Muscle layer of colon (tissue), 2 donors: ENCODE measurements around the gene SEMA4C.

Source experiments
- H3K27ac ChIP-seq: one replicate; pipeline ENCODE4 v1.7.0; 2013; ENCODE audit warnings: low read depth, mild to moderate bottlenecking, low read length, moderate library complexity
- H3K27me3 ChIP-seq, 2 donors: one replicate each; pipeline ENCODE4 v1.7.0; 2013; ENCODE audit warnings: low read length in 2 of 2, mild to moderate bottlenecking in 2 of 2; ENCODE audit not compliant: insufficient read depth in 2 of 2, control insufficient read depth in 1 of 2
- H3K36me3 ChIP-seq: one replicate; pipeline ENCODE4 v1.7.0; 2013; ENCODE audit warnings: mild to moderate bottlenecking, low read length; ENCODE audit not compliant: insufficient read depth
- H3K4me1 ChIP-seq: one replicate; pipeline ENCODE4 v1.7.0; 2013; ENCODE audit warnings: mild to moderate bottlenecking, low read length; ENCODE audit not compliant: insufficient read depth
- H3K4me3 ChIP-seq, 2 donors: one replicate each; pipeline ENCODE4 v1.7.0; 2013; ENCODE audit warnings: low read length in 2 of 2, low read depth in 1 of 2, mild to moderate bottlenecking in 1 of 2, moderate library complexity in 1 of 2
- H3K9ac ChIP-seq: one replicate; pipeline ENCODE4 v1.7.0; 2013; ENCODE audit warnings: low read length
- H3K9me3 ChIP-seq: one replicate; pipeline ENCODE4 v1.7.0; 2013; ENCODE audit warnings: mild to moderate bottlenecking, low read length
- donor health status: abdominal sarcoma.
- donor health status: Adenocarcinoma of cecum.

The SEMA4C gene

DNA sequence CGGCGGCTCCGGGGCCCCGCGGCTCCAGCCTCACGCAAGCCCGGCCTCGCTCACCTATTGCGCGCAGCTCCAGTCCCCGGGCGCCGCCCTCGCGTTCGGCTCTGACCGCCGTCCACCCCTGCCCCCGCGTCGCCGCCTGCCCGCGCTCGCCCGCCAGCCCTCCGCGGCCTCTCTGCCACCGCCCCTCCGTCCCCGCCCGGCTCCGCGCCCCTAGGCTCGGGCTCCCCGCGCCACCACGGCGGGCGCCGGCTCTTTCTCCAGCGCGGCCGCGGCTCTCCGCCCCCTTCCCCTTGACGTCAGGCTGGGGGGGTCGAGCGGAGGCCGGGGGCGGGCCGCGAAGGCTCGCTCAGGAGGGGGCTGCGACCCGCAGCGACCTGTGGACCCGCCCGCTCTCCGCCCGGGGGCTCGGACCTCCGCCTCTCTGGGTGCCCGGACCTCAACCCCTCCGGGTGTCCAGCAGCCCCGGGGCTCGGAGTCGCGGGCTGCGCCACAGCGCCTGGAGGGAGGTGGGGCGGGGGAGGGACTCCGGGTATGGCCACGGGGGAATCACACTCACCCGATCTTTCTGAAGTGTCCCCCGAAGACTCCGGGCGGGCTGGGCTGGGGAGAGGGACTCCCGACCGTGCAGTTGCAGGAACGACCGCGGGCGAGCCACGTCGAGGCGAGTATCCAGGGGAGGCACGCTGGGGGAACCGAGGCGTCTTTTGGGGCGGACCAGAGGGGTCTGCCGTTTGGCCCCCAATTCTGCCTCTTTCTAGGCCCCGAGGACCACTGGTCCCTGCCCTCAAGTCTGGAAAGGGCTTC lies at the start of gene SEMA4C:
TSS of gene SEMA4C (minus strand) at position 259 of the 804 bp plus-strand sequence. CDS start 2,194 bp downstream, outside the sequence.
- H3K36me3 ChIP-seq, result peaks cover 29% of the 10 kb centered on the region
- peak within 1 kb of the TSS; percentile 80 to 97 for H3K4me3 ChIP-seq
- peak within 1 kb of the TSS; percentile 100 for H3K27ac ChIP-seq
- H3K9ac ChIP-seq, result peak within 1 kb of the TSS; percentile 86
- no peaks in the 10 kb centered on the region for H3K9me3 ChIP-seq
- H3K4me1 ChIP-seq, result peaks cover 57% of the 10 kb centered on the region
- H3K27me3 ChIP-seq, result no peaks in the 10 kb centered on the region

- Histone ChIP-seq H3K27ac (no peak overlapping the region), H3K9ac (no peak overlapping the region), H3K27me3 (no peaks in the 10 kb centered on the region), H3K4me1 (peaks cover 12% of the 10 kb centered on the region), H3K4me3 (no peak overlapping the region), H3K36me3 (no peaks in the 10 kb centered on the region), H3K9me3 (no peaks in the 10 kb centered on the region)
Measured at GRCh38 chr2:96918754-96919550, 49.1 kb upstream of the SEMA4C start.

GRCh38 chr2:96918092-96918753 lies 48.3 kb upstream of the SEMA4C start:
- Histone ChIP-seq H3K4me3 (no peak overlapping the region), H3K27ac (no peak overlapping the region), H3K9me3 (no peaks in the 10 kb centered on the region), H3K27me3 (no peaks in the 10 kb centered on the region), H3K36me3 (no peaks in the 10 kb centered on the region), H3K4me1 (peaks cover 10% of the 10 kb centered on the region), H3K9ac (no peak overlapping the region)

- peak overlapping the region; percentile 0 for H3K27ac ChIP-seq
- H3K4me1 ChIP-seq, result peaks cover 10% of the 10 kb centered on the region
- H3K27me3 ChIP-seq, result no peaks in the 10 kb centered on the region
- H3K9me3 ChIP-seq, result no peaks in the 10 kb centered on the region
- H3K4me3 ChIP-seq, result no peak overlapping the region
- no peaks in the 10 kb centered on the region for H3K36me3 ChIP-seq
- no peak overlapping the region for H3K9ac ChIP-seq
Measured at GRCh38 chr2:96916646-96917543, 47.0 kb upstream of the SEMA4C start.

DNA sequence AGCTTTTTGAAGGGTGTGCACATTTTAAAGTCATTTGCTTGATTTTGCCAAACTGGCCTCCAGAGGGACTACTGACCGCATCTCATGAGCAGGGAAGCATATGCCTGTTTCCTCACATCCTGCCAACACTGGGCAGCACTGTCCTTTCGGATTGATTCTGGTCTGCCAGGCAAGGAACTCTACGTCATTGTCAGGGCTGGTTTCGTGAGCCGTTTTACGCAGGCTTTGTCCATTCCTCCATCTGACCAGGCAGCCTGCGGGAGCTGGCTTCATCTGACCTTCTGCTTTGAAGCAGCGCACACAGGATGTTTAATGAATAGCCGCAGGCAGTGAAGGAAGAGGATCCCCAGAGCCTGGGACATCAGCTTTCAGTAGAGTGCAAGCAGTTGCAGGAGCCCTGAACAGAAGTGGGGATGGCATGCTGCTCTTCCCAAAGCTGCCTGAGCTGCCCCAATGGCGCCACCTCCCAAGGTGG lies 46.3 kb upstream of the SEMA4C start:
- no peak overlapping the region for H3K9ac ChIP-seq
- H3K4me3 ChIP-seq, result no peak overlapping the region
- H3K36me3 ChIP-seq, result no peaks in the 10 kb centered on the region
- H3K4me1 ChIP-seq, result peaks cover 10% of the 10 kb centered on the region
- H3K27ac ChIP-seq, result peak overlapping the region; percentile 0
- no peaks in the 10 kb centered on the region for H3K9me3 ChIP-seq
- no peaks in the 10 kb centered on the region for H3K27me3 ChIP-seq

- Histone ChIP-seq H3K36me3 (no peaks in the 10 kb centered on the region), H3K9ac (no peak overlapping the region), H3K27me3 (no peaks in the 10 kb centered on the region), H3K4me3 (no peak overlapping the region), H3K4me1 (peaks cover 10% of the 10 kb centered on the region), H3K9me3 (no peaks in the 10 kb centered on the region), H3K27ac (no peak overlapping the region)
Measured at GRCh38 chr2:96914332-96914731, 44.5 kb upstream of the SEMA4C start.

GRCh38 chr2:96913398-96914202 lies 43.7 kb upstream of the SEMA4C start:
- Histone ChIP-seq H3K9me3 (no peaks in the 10 kb centered on the region), H3K27ac (no peak overlapping the region), H3K9ac (no peak overlapping the region), H3K4me3 (no peak overlapping the region), H3K4me1 (peaks cover 13% of the 10 kb centered on the region), H3K27me3 (no peaks in the 10 kb centered on the region), H3K36me3 (no peaks in the 10 kb centered on the region)

DNA sequence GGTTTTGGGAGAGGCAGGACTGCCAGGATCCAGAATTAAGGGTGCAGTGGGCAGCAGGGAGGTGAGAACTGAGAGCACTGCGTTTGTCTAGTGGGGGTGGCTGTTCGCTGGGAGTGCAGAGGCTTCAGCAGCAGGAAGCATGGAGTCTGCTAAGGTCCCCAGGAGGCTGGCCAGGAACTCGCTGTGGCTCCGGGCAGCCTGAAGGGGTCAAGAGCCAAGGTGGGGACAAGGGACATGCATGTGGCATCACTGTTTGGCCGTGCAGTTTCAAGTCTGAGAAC lies 43.2 kb upstream of the SEMA4C start:
- no peaks in the 10 kb centered on the region for H3K9me3 ChIP-seq
- H3K4me3 ChIP-seq, result no peak overlapping the region
- H3K9ac ChIP-seq, result no peak overlapping the region
- no peaks in the 10 kb centered on the region for H3K36me3 ChIP-seq
- no peak overlapping the region for H3K27ac ChIP-seq
- H3K4me1 ChIP-seq, result peaks cover 18% of the 10 kb centered on the region
- H3K27me3 ChIP-seq, result no peaks in the 10 kb centered on the region

- no peak overlapping the region for H3K4me3 ChIP-seq
- peaks cover 23% of the 10 kb centered on the region for H3K4me1 ChIP-seq
- H3K9me3 ChIP-seq, result no peaks in the 10 kb centered on the region
- H3K27ac ChIP-seq, result no peak overlapping the region
- no peaks in the 10 kb centered on the region for H3K36me3 ChIP-seq
- H3K27me3 ChIP-seq, result no peaks in the 10 kb centered on the region
- H3K9ac ChIP-seq, result no peak overlapping the region
Measured at GRCh38 chr2:96912346-96913116, 42.7 kb upstream of the SEMA4C start.

DNA sequence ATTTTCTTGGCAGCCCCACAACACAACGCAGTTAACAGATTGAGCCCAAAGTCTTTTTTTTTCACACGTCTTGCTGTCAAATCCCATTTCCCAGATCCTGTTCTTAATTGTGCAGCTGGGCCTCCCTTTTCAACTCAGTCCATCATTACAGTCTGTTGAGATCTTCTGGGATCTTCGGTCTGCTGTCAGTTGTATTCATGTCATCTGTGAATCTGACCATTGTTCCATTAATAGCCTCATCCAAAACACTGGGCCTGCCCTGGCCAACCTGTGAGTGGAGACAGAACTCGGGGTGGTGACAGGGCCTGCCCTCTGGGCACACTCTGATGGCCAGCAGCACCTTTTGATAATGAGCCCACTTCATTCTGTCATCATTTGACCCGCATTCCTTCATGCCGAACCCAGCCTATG lies 39.7 kb upstream of the SEMA4C start:
- Histone ChIP-seq H3K4me1 (peaks cover 45% of the 10 kb centered on the region), H3K4me3 (no peak overlapping the region), H3K9ac (no peak overlapping the region), H3K36me3 (no peaks in the 10 kb centered on the region), H3K27ac (peak overlapping the region; percentile 13), H3K27me3 (no peaks in the 10 kb centered on the region), H3K9me3 (no peaks in the 10 kb centered on the region)
